Endometrial microvascular endothelial cells (primary cell): ENCODE results near the gene MOB4. TPM values are rescaled to one million over a fixed set of nuclear protein-coding genes. Genes with fewer than 3 reads are reported as not detected.
"Not testable (repeated sequence)": the region's sequence is repeated elsewhere in the genome, so short reads cannot be mapped to it uniquely, and the experiment has no call there.

Experiments
- in situ Hi-C: cut with HindIII; loops from 2 replicates; pipeline ENCODE4 v1.10.0; 2017; ENCODE audit warnings: low sequenced_read_pairs, low pct_unique_long_range_greater_than_20kb; ENCODE audit errors: inconsistent ontology term
- total RNA-seq: library from RNA; depleted of rRNA; stranded (reverse); fragments of >200 nt; gene quantifications from one replicate; pipeline ENCODE4 v1.2.3, GENCODE V29; 2015; ENCODE audit errors: inconsistent ontology term

MOB4 gene
- 31.3 TPM for total RNA-seq

- in situ Hi-C loops: no loop called here
Observed at GRCh38 chr2:197515739-197516392, at the start of gene MOB4. Gene MOB4 (plus strand): TSS chr2:197516066. CDS start chr2:197516087, 21 bp downstream.

- in situ Hi-C loops: no loop called here
Observed at GRCh38 chr2:197472166-197472565, 43.7 kb upstream of the MOB4 start.

GRCh38 chr2:197477797-197478196 is 38.1 kb upstream of the MOB4 start:
- in situ Hi-C loops: no loop called here

- in situ Hi-C loops: no loop called here
Observed at GRCh38 chr2:197480165-197481036, 35.5 kb upstream of the MOB4 start.

GRCh38 chr2:197484248-197484647 is 31.6 kb upstream of the MOB4 start:
- in situ Hi-C loops: not testable (repeated sequence)

- in situ Hi-C loops: no loop called here
Observed at GRCh38 chr2:197486175-197486574, 29.7 kb upstream of the MOB4 start.

- in situ Hi-C loops: no loop called here
Observed at GRCh38 chr2:197487385-197487784, 28.5 kb upstream of the MOB4 start.

- in situ Hi-C loops: no loop called here
Observed at GRCh38 chr2:197495433-197496134, 20.3 kb upstream of the MOB4 start.

- in situ Hi-C loops: no loop called here
Observed at GRCh38 chr2:197496695-197497094, 19.2 kb upstream of the MOB4 start.

GRCh38 chr2:197497326-197497725 is 18.5 kb upstream of the MOB4 start:
- in situ Hi-C loops: no loop called here

- in situ Hi-C loops: no loop called here
Observed at GRCh38 chr2:197498235-197498936, 17.5 kb upstream of the MOB4 start.

GRCh38 chr2:197498937-197499593 is 16.8 kb upstream of the MOB4 start:
- in situ Hi-C loops: no loop called here

GRCh38 chr2:197499594-197500502 is 16.0 kb upstream of the MOB4 start, which contains the start of the genes HSPD1 and HSPE1:
Gene HSPD1 (minus strand): TSS chr2:197499840. CDS start chr2:197498848, 992 bp downstream.
Gene HSPE1 (plus strand): TSS chr2:197500379. CDS start chr2:197500437, 58 bp downstream.
- in situ Hi-C loops: no loop called here

GRCh38 chr2:197500503-197501131 is 15.2 kb upstream of the MOB4 start:
- in situ Hi-C loops: no loop called here

GRCh38 chr2:197502201-197502600 is 13.7 kb upstream of the MOB4 start:
- in situ Hi-C loops: no loop called here

- in situ Hi-C loops: no loop called here
Observed at GRCh38 chr2:197502685-197503084, 13.2 kb upstream of the MOB4 start.

GRCh38 chr2:197504000-197504399 is 11.9 kb upstream of the MOB4 start:
- in situ Hi-C loops: no loop called here
